OCI-LY3 (cell line): ENCODE data around the gene TACC2.

ENCODE experiments used
- H2AFZ ChIP-seq: fragments of 200-600, 300-600 bp; shearing (Covaris generic); 2 replicates; pipeline ENCODE4 v1.6.0; 2014; ENCODE audit warnings: antibody characterized with exemption, low read depth, low read length
- H3K27ac ChIP-seq: fragments of 200-600, 300-600 bp; sonication (generic); 2 replicates; pipeline ENCODE4 v1.5.1; 2014; ENCODE audit warnings: mild to moderate bottlenecking, low read length, moderate library complexity, mixed read lengths
- H3K27me3 ChIP-seq: fragments of 200-600, 300-600 bp; sonication (generic); 2 replicates; pipeline ENCODE4 v1.6.1; 2014; ENCODE audit warnings: low read depth, low read length, mixed read lengths
- H3K36me3 ChIP-seq: fragments of 200-600, 300-600 bp; sonication (generic); replicated peaks from 2 replicates; pipeline ENCODE3; 2014; ENCODE audit warnings: low read depth, low read length, mixed read lengths
- H3K4me1 ChIP-seq: fragments of 300-600, 200-600 bp; sonication (generic); 2 replicates; pipeline ENCODE4 v1.6.1; 2014; ENCODE audit warnings: low read length, mixed read lengths
- H3K4me2 ChIP-seq: fragments of 200-600, 300-600 bp; sonication (generic); 2 replicates; pipeline ENCODE4 v1.6.1; 2014; ENCODE audit warnings: low read length, mixed read lengths
- H3K4me3 ChIP-seq: fragments of 300-600, 200-600 bp; sonication (generic); 2 replicates; pipeline ENCODE4 v1.5.1; 2014; ENCODE audit warnings: antibody characterized with exemption, mild to moderate bottlenecking, low read length, moderate library complexity
- H3K79me2 ChIP-seq: fragments of 300-600, 200-600 bp; shearing (Covaris generic); 2 replicates; pipeline ENCODE4 v1.6.1; 2014; ENCODE audit warnings: mild to moderate bottlenecking, low read length, mixed read lengths
- H3K9ac ChIP-seq: fragments of 300-600, 200-600 bp; shearing (Covaris generic); 2 replicates; pipeline ENCODE4 v1.6.0; 2014; ENCODE audit warnings: mild to moderate bottlenecking, low read length, moderate library complexity
- H3K9me3 ChIP-seq: fragments of 200-600, 300-600 bp; shearing (Covaris generic); 2 replicates; pipeline ENCODE4 v1.6.1; 2014; ENCODE audit warnings: low read length, mixed read lengths; ENCODE audit not compliant: insufficient read depth
- H4K20me1 ChIP-seq: fragments of 200-600, 300-600 bp; sonication (generic); 2 replicates; pipeline ENCODE4 v1.6.1; 2016; ENCODE audit warnings: low read length, mixed read lengths; ENCODE audit not compliant: insufficient read depth
- CTCF ChIP-seq: fragments of 200-600, 300-600 bp; sonication (generic); IDR thresholded peaks from 2 replicates; pipeline ENCODE4 v1.5.1; 2014; ENCODE audit warnings: antibody characterized with exemption, low read length, low read depth
- EZH2phosphoT487 ChIP-seq: fragments of 200-600 bp; shearing (Covaris generic); IDR thresholded peaks from 2 replicates; pipeline ENCODE4 v1.6.1; 2018; ENCODE audit warnings: antibody characterized with exemption, mixed run types, low read depth

The TACC2 gene

GRCh38 chr10:122145113-122145512 lies 156.2 kb downstream of the TACC2 start:
- Histone ChIP-seq H3K36me3 (no peaks in the 10 kb centered on the region), H3K27me3 (peaks cover 15% of the 10 kb centered on the region; the same call in 1 of the 2 replicates), H3K4me2 (no peak overlapping the region), H2AFZ (no peak overlapping the region), H3K4me3 (no peak overlapping the region), H3K9ac (no peak overlapping the region), H3K27ac (no peak overlapping the region), H3K79me2 (no peaks in the 10 kb centered on the region), H3K9me3 (no peaks in the 10 kb centered on the region), H4K20me1 (no peaks in the 10 kb centered on the region), H3K4me1 (no peaks in the 10 kb centered on the region)
- TF ChIP-seq CTCF: no peak
- no peak for TF ChIP-seq EZH2phosphoT487

- no peak overlapping the region for H3K9ac ChIP-seq
- H3K27me3 ChIP-seq: no peaks in the 10 kb centered on the region
- H3K9me3 ChIP-seq: no peaks in the 10 kb centered on the region
- no peak for TF ChIP-seq EZH2phosphoT487
- no peak for TF ChIP-seq CTCF
- H3K36me3 ChIP-seq: no peaks in the 10 kb centered on the region
- no peaks in the 10 kb centered on the region for H3K79me2 ChIP-seq
- H2AFZ ChIP-seq: no peak overlapping the region
- no peak overlapping the region for H3K4me3 ChIP-seq
- no peaks in the 10 kb centered on the region for H4K20me1 ChIP-seq
- no peak overlapping the region for H3K4me2 ChIP-seq
- H3K4me1 ChIP-seq: no peaks in the 10 kb centered on the region
- no peak overlapping the region for H3K27ac ChIP-seq
These were observed 158.7 kb downstream of the TACC2 start for GRCh38 chr10:122147663-122148062.

GRCh38 chr10:122148876-122149560 lies 160.1 kb downstream of the TACC2 start:
- H3K9me3 ChIP-seq: no peaks in the 10 kb centered on the region
- H3K27ac ChIP-seq: no peak overlapping the region
- TF ChIP-seq CTCF: no peak
- no peak for TF ChIP-seq EZH2phosphoT487
- no peaks in the 10 kb centered on the region for H3K36me3 ChIP-seq
- H3K79me2 ChIP-seq: no peaks in the 10 kb centered on the region
- H4K20me1 ChIP-seq: no peaks in the 10 kb centered on the region
- H3K9ac ChIP-seq: no peak overlapping the region
- no peaks in the 10 kb centered on the region for H3K4me1 ChIP-seq
- no peak overlapping the region for H2AFZ ChIP-seq
- H3K4me2 ChIP-seq: no peak overlapping the region
- H3K27me3 ChIP-seq: peaks cover 3% of the 10 kb centered on the region
- H3K4me3 ChIP-seq: no peak overlapping the region

GRCh38 chr10:122149561-122150505 lies 160.9 kb downstream of the TACC2 start:
- no peak overlapping the region for H2AFZ ChIP-seq
- no peak overlapping the region for H3K4me3 ChIP-seq
- no peak overlapping the region for H3K9ac ChIP-seq
- H3K4me1 ChIP-seq: no peaks in the 10 kb centered on the region
- TF ChIP-seq CTCF: no peak
- TF ChIP-seq EZH2phosphoT487: no peak
- peaks cover 11% of the 10 kb centered on the region for H3K27me3 ChIP-seq
- H3K36me3 ChIP-seq: no peaks in the 10 kb centered on the region
- H3K79me2 ChIP-seq: no peaks in the 10 kb centered on the region
- H3K4me2 ChIP-seq: no peak overlapping the region
- H4K20me1 ChIP-seq: no peaks in the 10 kb centered on the region
- H3K9me3 ChIP-seq: no peaks in the 10 kb centered on the region
- no peak overlapping the region for H3K27ac ChIP-seq
